DND-41 (cell line): ENCODE data around the gene NACC2.

Experiments used
- ATAC-seq: fragments of 200-7000 bp; cut with Tn5 transposase; 3 replicates; pipeline ENCODE4 v1.9.1; 2021; ENCODE audit warnings: low read depth; ENCODE audit not compliant: insufficient read depth
- DNase-seq: peaks from one replicate; pipeline ENCODE4 v3.0.0-alpha.2; 2020
- H2AFZ ChIP-seq: 2 replicates; pipeline ENCODE4 v1.6.0; 2012; ENCODE audit warnings: low read depth, low read length
- H3K27ac ChIP-seq: 2 replicates; pipeline ENCODE4 v1.5.1; 2012; ENCODE audit warnings: low read length, inconsistent platforms
- H3K27me3 ChIP-seq: fragments of 200-600 bp; sonication (generic); 2 replicates; pipeline ENCODE4 v1.6.0; 2012; ENCODE audit warnings: low read length, mild to moderate bottlenecking, inconsistent platforms; ENCODE audit not compliant: insufficient read depth, poor library complexity
- H3K36me3 ChIP-seq: 2 replicates; pipeline ENCODE4 v1.5.1; 2012; ENCODE audit warnings: low read length, inconsistent platforms; ENCODE audit not compliant: insufficient read depth
- H3K4me1 ChIP-seq: 2 replicates; pipeline ENCODE4 v1.5.1; 2012; ENCODE audit warnings: mild to moderate bottlenecking, low read length; ENCODE audit not compliant: insufficient read depth
- H3K4me2 ChIP-seq: 2 replicates; pipeline ENCODE4 v1.6.0; 2012; ENCODE audit warnings: mild to moderate bottlenecking, moderate library complexity, low read length, inconsistent platforms; ENCODE audit not compliant: insufficient read depth
- H3K4me3 ChIP-seq, 2 experiments: fragments of 200-600 bp in 1 of 2; shearing (Covaris generic) in 1 of 2; 2 replicates each; pipeline ENCODE4 v1.5.1; 2012 to 2016; ENCODE audit warnings: inconsistent platforms in 2 of 2, low read length in 2 of 2, mild to moderate bottlenecking in 2 of 2, low read depth in 1 of 2, moderate library complexity in 1 of 2
- H3K79me2 ChIP-seq: 2 replicates; pipeline ENCODE4 v1.6.0; 2012; ENCODE audit warnings: low read length, inconsistent platforms; ENCODE audit not compliant: insufficient read depth
- H3K9ac ChIP-seq: 2 replicates; pipeline ENCODE4 v1.6.0; 2012; ENCODE audit warnings: low read depth, mild to moderate bottlenecking, inconsistent platforms, low read length, moderate library complexity
- H3K9me3 ChIP-seq: 2 replicates; pipeline ENCODE4 v1.5.1; 2012; ENCODE audit warnings: low read length, moderate library complexity, mild to moderate bottlenecking, inconsistent platforms; ENCODE audit not compliant: insufficient read depth, severe bottlenecking
- H4K20me1 ChIP-seq: 2 replicates; pipeline ENCODE4 v1.6.0; 2012; ENCODE audit warnings: low read length; ENCODE audit not compliant: insufficient read depth
- CTCF ChIP-seq: IDR thresholded peaks from 2 replicates; pipeline ENCODE4 v1.5.1; 2012; ENCODE audit warnings: borderline replicate concordance, low read length, moderate library complexity, mild to moderate bottlenecking; ENCODE audit not compliant: poor library complexity, severe bottlenecking; ENCODE audit errors: extremely low read depth
- EZH2 ChIP-seq: IDR thresholded peaks from 3 replicates; pipeline ENCODE4 v1.6.1; 2012; ENCODE audit warnings: borderline replicate concordance, low read depth, mild to moderate bottlenecking, moderate library complexity, low read length, inconsistent platforms; ENCODE audit not compliant: severe bottlenecking

NACC2 gene

GRCh38 chr9:136056546-136057235 is 38.4 kb downstream of the NACC2 start:
- Histone ChIP-seq H3K9ac (no peak overlapping the region), H3K27me3 (no peaks in the 10 kb centered on the region), H2AFZ (no peak overlapping the region), H3K4me1 (no peaks in the 10 kb centered on the region), H3K4me2 (no peak overlapping the region), H4K20me1 (no peaks in the 10 kb centered on the region), H3K36me3 (no peaks in the 10 kb centered on the region), H3K27ac (no peak overlapping the region), H3K4me3 (no peak overlapping the region), H3K79me2 (no peaks in the 10 kb centered on the region), H3K9me3 (no peaks in the 10 kb centered on the region)
- DNase-seq (no peak), ATAC-seq (no peak)
- TF ChIP-seq EZH2 (no peak), CTCF (no peak)

GRCh38 chr9:136055715-136056545 is 39.2 kb downstream of the NACC2 start:
- H3K4me2 ChIP-seq, result no peak overlapping the region
- no peak for ATAC-seq
- H3K27me3 ChIP-seq, result no peaks in the 10 kb centered on the region
- no peak overlapping the region for H2AFZ ChIP-seq
- H3K36me3 ChIP-seq, result no peaks in the 10 kb centered on the region
- no peak overlapping the region for H3K9ac ChIP-seq
- no peak overlapping the region for H3K27ac ChIP-seq
- DNase-seq, result no peak
- H4K20me1 ChIP-seq, result no peaks in the 10 kb centered on the region
- TF ChIP-seq CTCF (no peak), EZH2 (no peak)
- H3K4me1 ChIP-seq, result no peaks in the 10 kb centered on the region
- no peaks in the 10 kb centered on the region for H3K79me2 ChIP-seq
- no peak overlapping the region for H3K4me3 ChIP-seq
- H3K9me3 ChIP-seq, result no peaks in the 10 kb centered on the region

- ATAC-seq (no peak), DNase-seq (no peak)
- Histone ChIP-seq H3K36me3 (no peaks in the 10 kb centered on the region), H3K27me3 (no peaks in the 10 kb centered on the region), H2AFZ (no peak overlapping the region), H3K79me2 (no peaks in the 10 kb centered on the region), H3K9ac (no peak overlapping the region), H3K27ac (no peak overlapping the region), H3K9me3 (no peaks in the 10 kb centered on the region), H3K4me3 (no peak overlapping the region), H3K4me2 (no peak overlapping the region), H3K4me1 (no peaks in the 10 kb centered on the region), H4K20me1 (no peaks in the 10 kb centered on the region)
- TF ChIP-seq EZH2, result no peak
- no peak for TF ChIP-seq CTCF
Measured at GRCh38 chr9:136054798-136055714, 40.0 kb downstream of the NACC2 start.
